Pancreas (tissue), 10 donors: ENCODE measurements around the gene OR5H15. TPM values are rescaled to one million over a fixed set of nuclear protein-coding genes. Genes with fewer than 3 reads are reported as not detected.
"Not testable (repeated sequence)": the region's sequence is repeated elsewhere in the genome, so short reads cannot be mapped to it uniquely, and the experiment has no call there.

Source experiments
- ATAC-seq, 4 donors: fragments of 200-7000 bp; cut with Tn5 transposase; one replicate each; pipeline versions ENCODE4 v1.8.0 to v1.9.1; 2020; ENCODE audit warnings: mild to moderate bottlenecking in 4 of 4, moderate library complexity in 4 of 4
- DNase-seq, 6 donors: peaks; one replicate each; pipeline ENCODE4 v3.0.0-alpha.2; 2020
- FAIRE-seq: peaks from 2 replicates; lab custom pipeline; 2012; peaks lifted over from hg19 to GRCh38; lab: Jason Lieb, UNC
- H3K27ac ChIP-seq, 4 donors: fragments of 200-600 bp; sonication (generic); 1 replicate in 3 of 4; 2 replicates in 1 of 4; pipeline versions ENCODE4 v1.5.0 to v1.8.0; 2020
- H3K27me3 ChIP-seq, 4 donors: fragments of 200-600 bp; one replicate each; pipeline ENCODE4 v1.8.0; 2021
- H3K36me3 ChIP-seq, 3 donors: fragments of 200-600 bp; sonication (generic) in 1 of 3; one replicate each; pipeline versions ENCODE4 v1.5.0 to v1.8.0; 2020 to 2021
- H3K4me1 ChIP-seq, 3 donors: fragments of 200-600 bp; one replicate each; pipeline ENCODE4 v1.8.0; 2021
- H3K4me3 ChIP-seq, 4 donors: fragments of 200-600 bp; sonication (generic) in 2 of 4; one replicate each; pipeline versions ENCODE4 v1.5.0 to v1.8.0; 2020 to 2021
- H3K9me3 ChIP-seq, 4 donors: fragments of 200-600 bp; one replicate each; pipeline ENCODE4 v1.8.0; 2021
- CTCF ChIP-seq, 4 donors: fragments of 200-600 bp; sonication (generic) in 3 of 4; IDR thresholded peaks; one replicate each; pipeline versions ENCODE4 v1.5.0 to v1.8.0; 2021; ENCODE audit warnings: antibody characterized with exemption in 4 of 4
- WGBS, 2 donors: extraction: QIAGEN DNeasy Blood & Tissue Kit; methylation state at CpG; one replicate each; pipeline ENCODE4 v1.1.7; 2013; 5-methylcytosine and 5-hydroxymethylcytosine counted together
- intact Hi-C, 3 donors: fragments of 100-400 bp; cut with DNase I; formaldehyde crosslinking; loops; one replicate each; pipeline versions ENCODE4 v1.11.1 to v1.14.2; 2022
- polyA plus RNA-seq, 2 donors: library from polyadenylated mRNA; stranded (reverse); fragments of 200-250 nt; gene quantifications; one replicate each; pipeline ENCODE4 v1.2.3, GENCODE V29; 2013
- total RNA-seq, 6 donors: library from RNA; stranded (reverse); fragmentation: NEBNext Ultra II Directional in 4 of 6; extraction: Animal tissue kit (Norgen Biotek cat#: 25700) in 4 of 6; gene quantifications; one replicate each; pipeline versions ENCODE4 v1.2.1 to v1.2.4, GENCODE V29; 2021 to 2023
- donor health status: healthy with polysubstance abuse.
- donor health status: DM: no; HTN: no; CAD: no; lungs with moderate emphysema.
- donor health status: DM: no; HTN: no; CAD: no.
- donor health status: control.
- donor health status: control.
- donor health status: Bipolar disorder and iron deficiency.
- donor health status: DM: yes; HTN: yes; CAD: no.
- donor health status: DM: no; HTN: no; CAD: no.
- donor health status: DM: no; HTN: no; CAD: no.
- donor health status: DM: yes; HTN: yes; CAD: no.

Gene OR5H15
- total and polyA plus RNA-seq, 8 donors: not detected

DNA sequence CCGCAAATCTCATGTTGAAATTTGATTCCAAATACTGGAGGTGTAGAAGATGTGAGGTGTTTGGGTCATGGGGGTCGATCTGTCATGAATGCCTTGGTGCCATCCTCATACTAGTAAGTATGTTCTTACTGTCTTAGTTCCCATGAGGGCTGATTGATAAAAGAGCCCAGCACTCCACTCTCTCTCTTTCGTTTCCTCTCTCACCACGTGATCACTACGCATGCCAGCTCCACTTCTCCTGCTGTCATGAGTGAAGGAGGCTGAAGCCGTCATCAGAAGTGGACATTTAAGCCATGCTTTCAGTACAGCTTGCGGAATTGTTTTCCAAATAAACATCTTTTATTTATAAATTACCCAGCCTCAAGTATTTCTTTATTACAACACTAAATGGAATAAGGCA lies 6.1 kb downstream of the OR5H15 start:
- no peaks in the 10 kb centered on the region for H3K9me3 ChIP-seq
- TF ChIP-seq CTCF (IDR thresholded peaks at IDR 0.05): no peak
- ATAC-seq (no peak), FAIRE-seq (no peak), DNase-seq (no peak)
- WGBS, 2 donors: 63% methylated on average over 7 of the region's 7 CpGs
- no peak overlapping the region for H3K27ac ChIP-seq
- H3K36me3 ChIP-seq: no peaks in the 10 kb centered on the region
- H3K27me3 ChIP-seq: no peaks in the 10 kb centered on the region
- H3K4me3 ChIP-seq: no peak overlapping the region
- no peaks in the 10 kb centered on the region for H3K4me1 ChIP-seq
- intact Hi-C loops: no loop called here

DNA sequence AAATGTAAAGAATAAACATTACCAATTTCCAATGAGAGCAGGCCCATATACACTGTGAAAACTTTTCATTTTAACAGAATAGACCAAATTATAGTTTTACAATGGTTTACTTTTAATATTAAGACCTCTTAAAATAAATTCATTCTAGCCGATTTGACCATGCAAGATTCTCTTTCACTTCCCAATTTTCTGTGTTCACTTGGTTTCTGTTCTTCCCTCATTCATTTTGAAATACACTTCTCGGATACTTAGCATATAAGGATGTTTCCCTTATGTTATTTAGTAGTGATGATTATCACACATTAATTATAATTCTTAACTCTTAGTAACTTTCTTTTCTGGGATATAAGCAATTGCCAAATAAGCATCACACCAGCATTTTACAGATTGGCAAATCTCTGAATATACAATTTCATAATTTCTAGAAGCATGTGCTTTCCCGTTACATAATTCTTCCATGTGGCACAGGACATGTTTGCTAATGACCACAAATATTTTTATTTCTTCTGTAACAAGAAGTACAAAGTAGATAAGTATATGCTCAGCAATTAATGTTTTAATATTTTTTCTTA lies 13.9 kb downstream of the OR5H15 start:
- no peaks in the 10 kb centered on the region for H3K4me1 ChIP-seq
- no peak overlapping the region for H3K4me3 ChIP-seq
- no peak for TF ChIP-seq CTCF (IDR thresholded peaks at IDR 0.05)
- no peaks in the 10 kb centered on the region for H3K27me3 ChIP-seq
- DNase-seq (no peak), FAIRE-seq (no peak), ATAC-seq (no peak)
- H3K36me3 ChIP-seq: no peaks in the 10 kb centered on the region
- intact Hi-C loops: no loop called here
- WGBS, 2 donors: 56 to 67% methylated on average over 3 of the region's 3 CpGs
- no peak overlapping the region for H3K27ac ChIP-seq
- no peaks in the 10 kb centered on the region for H3K9me3 ChIP-seq

DNA sequence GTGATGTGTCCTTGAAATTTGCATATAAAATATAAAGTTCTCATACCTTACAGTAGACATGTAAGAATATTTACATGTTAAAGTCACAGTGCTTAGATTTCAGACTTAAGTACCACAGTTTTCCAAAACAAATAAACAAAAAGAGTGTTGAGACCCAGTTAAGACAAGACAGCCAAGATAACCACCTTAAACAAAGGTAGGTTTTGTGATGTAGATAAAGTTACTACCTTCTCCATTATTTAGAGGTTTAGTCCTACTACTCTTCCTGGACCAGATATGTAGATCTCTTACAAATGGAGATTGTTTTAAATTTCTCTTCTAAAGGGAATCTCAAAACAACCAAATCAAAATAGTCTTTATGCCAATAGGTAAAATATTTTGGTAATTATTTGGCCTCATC lies 15.7 kb downstream of the OR5H15 start:
- Histone ChIP-seq H3K9me3 (no peaks in the 10 kb centered on the region), H3K4me3 (no peak overlapping the region), H3K36me3 (no peaks in the 10 kb centered on the region), H3K4me1 (no peaks in the 10 kb centered on the region), H3K27me3 (no peaks in the 10 kb centered on the region), H3K27ac (no peak overlapping the region)
- ATAC-seq (no peak), DNase-seq (no peak), FAIRE-seq (no peak)
- no peak for TF ChIP-seq CTCF (IDR thresholded peaks at IDR 0.05)
- intact Hi-C loops: no loop called here

DNA sequence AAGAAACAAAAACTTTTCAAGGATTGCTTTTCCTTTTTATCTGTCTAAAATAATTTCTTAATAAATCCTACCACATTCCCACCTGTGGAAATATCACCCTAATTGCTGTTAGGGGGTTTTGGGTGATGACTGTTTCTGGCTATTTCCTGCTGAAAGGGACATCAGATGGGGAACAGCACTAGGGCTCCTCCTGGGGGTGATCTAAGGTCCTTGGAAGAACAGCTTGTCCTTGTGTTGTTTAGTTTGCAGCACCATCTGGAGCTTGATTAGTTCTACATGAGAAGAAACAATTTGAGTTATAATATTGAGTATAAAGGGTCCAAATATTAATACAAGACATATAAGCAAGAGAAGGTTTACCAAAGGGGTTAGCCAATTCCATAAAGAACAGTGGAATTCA lies 18.7 kb downstream of the OR5H15 start:
- no peak overlapping the region for H3K27ac ChIP-seq
- FAIRE-seq: no peak
- intact Hi-C loops: no loop called here
- no peak for ATAC-seq
- H3K4me1 ChIP-seq: no peaks in the 10 kb centered on the region
- no peak for DNase-seq
- H3K4me3 ChIP-seq: no peak overlapping the region
- H3K27me3 ChIP-seq: no peaks in the 10 kb centered on the region
- H3K36me3 ChIP-seq: no peaks in the 10 kb centered on the region
- no peaks in the 10 kb centered on the region for H3K9me3 ChIP-seq
- no peak for TF ChIP-seq CTCF (IDR thresholded peaks at IDR 0.05)

GRCh38 chr3:98188545-98188944 lies 22.0 kb downstream of the OR5H15 start:
- H3K27ac ChIP-seq: no peak overlapping the region
- FAIRE-seq (no peak), DNase-seq (no peak), ATAC-seq (peak in 2 of 4 donors; percentile 53 to 57)
- TF ChIP-seq CTCF (IDR thresholded peaks at IDR 0.05): no peak
- H3K9me3 ChIP-seq: no peaks in the 10 kb centered on the region
- no peaks in the 10 kb centered on the region for H3K36me3 ChIP-seq
- H3K27me3 ChIP-seq: no peaks in the 10 kb centered on the region
- intact Hi-C loops: no loop called here
- H3K4me3 ChIP-seq: no peak overlapping the region
- H3K4me1 ChIP-seq: no peaks in the 10 kb centered on the region
- 34 to 35% methylated on average over 3 of the region's 3 CpGs for WGBS, 2 donors

GRCh38 chr3:98190911-98191310 lies 24.4 kb downstream of the OR5H15 start:
- H3K36me3 ChIP-seq, H3K4me1 ChIP-seq, FAIRE-seq, intact Hi-C loops, H3K27me3 ChIP-seq, DNase-seq, ATAC-seq, H3K27ac ChIP-seq, H3K9me3 ChIP-seq, H3K4me3 ChIP-seq: not testable (repeated sequence)

DNA sequence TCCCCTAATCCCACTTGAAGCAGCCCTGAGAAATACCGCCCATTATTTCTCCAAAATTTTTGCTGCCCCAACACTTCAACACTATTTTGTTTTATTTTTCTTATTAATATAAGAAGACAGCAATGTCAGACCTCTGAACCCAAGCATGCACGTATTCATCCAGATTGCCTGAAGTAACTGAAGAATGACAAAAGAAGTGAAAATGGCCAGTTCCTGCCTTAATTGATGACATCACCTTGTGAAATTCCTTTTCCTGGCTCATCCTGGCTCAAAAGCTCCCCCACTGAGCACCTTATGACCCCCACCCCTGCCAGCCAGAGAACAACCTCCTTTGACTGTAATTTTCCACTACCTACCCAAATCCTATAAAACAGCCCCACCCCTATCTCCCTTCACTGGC lies 29.8 kb downstream of the OR5H15 start:
- intact Hi-C loops, H3K27me3 ChIP-seq, H3K36me3 ChIP-seq, FAIRE-seq, H3K4me1 ChIP-seq, H3K27ac ChIP-seq, H3K9me3 ChIP-seq, H3K4me3 ChIP-seq, ATAC-seq, DNase-seq: not testable (repeated sequence)
- 53 to 72% methylated on average over 2 of the region's 2 CpGs for WGBS, 2 donors
